Activated B cell treated with CpG ODN at 0.5 μM for 24 hours (primary cell): ENCODE data around the gene SAMD14. TPM values are rescaled to one million over a fixed set of nuclear protein-coding genes. Genes with fewer than 3 reads are reported as not detected.
"Not testable (repeated sequence)": the region's sequence is repeated elsewhere in the genome, so short reads cannot be mapped to it uniquely, and the experiment has no call there.

ENCODE experiments used
- ATAC-seq: fragments of 200-7000 bp; cut with Tn5 transposase; one replicate; pipeline ENCODE4 v1.10.0; 2021; ENCODE audit warnings: low read depth, mild to moderate bottlenecking, moderate library complexity
- CTCF ChIA-PET: fragments of 350-600 bp; sonication (Branson Sonifier 250); formaldehyde crosslinking; loops from one replicate; lab custom pipeline; 2021; ENCODE audit warnings: antibody characterized with exemption; lab: Charles Lee
- POLR2A ChIA-PET: fragments of 350-600 bp; sonication (Branson Sonifier 250); formaldehyde crosslinking; loops from one replicate; lab custom pipeline; 2021; ENCODE audit warnings: antibody characterized with exemption; lab: Charles Lee
- DNase-seq: peaks from one replicate; pipeline ENCODE4 v3.0.0; 2022
- H3K27ac Mint-ChIP-seq: one replicate; pipeline ENCODE4 v1.8.0; 2020; ENCODE audit warnings: mixed read lengths
- H3K27me3 Mint-ChIP-seq: one replicate; pipeline ENCODE4 v1.8.0; 2021; ENCODE audit warnings: mixed read lengths
- H3K36me3 Mint-ChIP-seq: one replicate; pipeline ENCODE4 v1.8.0; 2021; ENCODE audit warnings: low read depth, mixed read lengths
- H3K4me1 Mint-ChIP-seq: one replicate; pipeline ENCODE4 v1.8.0; 2021; ENCODE audit warnings: mixed read lengths
- H3K4me3 Mint-ChIP-seq: one replicate; pipeline ENCODE4 v1.8.0; 2020; ENCODE audit warnings: mild to moderate bottlenecking, mixed read lengths
- H3K9me3 Mint-ChIP-seq: one replicate; pipeline ENCODE4 v1.8.0; 2020; ENCODE audit warnings: mixed read lengths
- intact Hi-C: fragments of 100-400 bp; cut with micrococcal nuclease; formaldehyde crosslinking; loops from one replicate; pipeline ENCODE4 v1.15.1; 2024
- total RNA-seq: library from RNA; stranded (reverse); gene quantifications from 2 replicates; pipeline ENCODE4 v1.2.3, GENCODE V29; 2022
- TF ChIP-seq, protein P1 (sequence below): fragments of 200-600 bp; IDR thresholded peaks from one replicate; pipeline ENCODE4 v1.8.0; 2022; ENCODE audit warnings: antibody characterized with exemption, mild to moderate bottlenecking

The SAMD14 gene
- total RNA-seq, 1 donor from 2014 or later = 4.7 TPM

DNA sequence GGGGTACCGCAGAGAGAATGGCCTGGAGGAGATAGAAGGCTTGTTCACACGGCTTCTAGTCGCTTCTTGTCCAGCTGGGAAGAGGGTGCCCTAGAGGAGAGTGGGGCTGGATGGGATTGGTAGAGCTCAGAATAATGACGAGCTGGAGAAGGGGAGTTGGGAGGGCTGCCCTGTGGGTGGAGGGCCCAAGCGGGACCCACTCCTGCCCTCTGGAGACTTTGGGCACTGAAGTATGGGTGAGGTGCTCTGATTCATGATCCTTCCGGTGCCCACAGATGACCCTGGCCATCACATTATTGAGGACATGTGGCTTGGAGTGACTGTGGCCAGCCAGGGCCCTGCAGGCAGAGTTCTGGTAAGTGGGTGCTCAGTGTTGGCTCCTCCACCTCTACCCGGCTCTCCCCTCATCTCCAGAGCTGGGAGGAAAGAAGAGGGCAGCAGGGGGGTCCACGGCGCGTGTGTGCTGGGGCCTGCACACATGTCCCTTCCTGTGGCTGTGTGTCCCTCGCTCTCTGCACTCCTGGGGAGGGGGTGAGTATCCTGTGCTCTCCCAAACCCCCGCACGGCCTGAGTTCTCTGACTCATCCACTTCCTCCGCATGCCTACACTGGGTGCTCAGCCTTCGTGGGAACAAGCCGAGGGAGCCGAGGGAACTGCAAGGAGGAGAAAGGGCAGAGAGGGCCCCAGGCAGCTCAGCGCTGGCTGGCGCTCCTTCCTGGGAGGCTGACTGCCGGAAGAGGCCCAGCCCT is 65.5 kb downstream of the SAMD14 start:
- intact Hi-C loops = no loop called here
- POLR2A ChIA-PET = no interaction called here
- CTCF ChIA-PET = no interaction called here
- TF ChIP-seq, protein P1, sequence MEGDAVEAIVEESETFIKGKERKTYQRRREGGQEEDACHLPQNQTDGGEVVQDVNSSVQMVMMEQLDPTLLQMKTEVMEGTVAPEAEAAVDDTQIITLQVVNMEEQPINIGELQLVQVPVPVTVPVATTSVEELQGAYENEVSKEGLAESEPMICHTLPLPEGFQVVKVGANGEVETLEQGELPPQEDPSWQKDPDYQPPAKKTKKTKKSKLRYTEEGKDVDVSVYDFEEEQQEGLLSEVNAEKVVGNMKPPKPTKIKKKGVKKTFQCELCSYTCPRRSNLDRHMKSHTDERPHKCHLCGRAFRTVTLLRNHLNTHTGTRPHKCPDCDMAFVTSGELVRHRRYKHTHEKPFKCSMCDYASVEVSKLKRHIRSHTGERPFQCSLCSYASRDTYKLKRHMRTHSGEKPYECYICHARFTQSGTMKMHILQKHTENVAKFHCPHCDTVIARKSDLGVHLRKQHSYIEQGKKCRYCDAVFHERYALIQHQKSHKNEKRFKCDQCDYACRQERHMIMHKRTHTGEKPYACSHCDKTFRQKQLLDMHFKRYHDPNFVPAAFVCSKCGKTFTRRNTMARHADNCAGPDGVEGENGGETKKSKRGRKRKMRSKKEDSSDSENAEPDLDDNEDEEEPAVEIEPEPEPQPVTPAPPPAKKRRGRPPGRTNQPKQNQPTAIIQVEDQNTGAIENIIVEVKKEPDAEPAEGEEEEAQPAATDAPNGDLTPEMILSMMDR = no peak
- no peak for ATAC-seq
- no peaks in the 10 kb centered on the region for H3K4me1 Mint-ChIP-seq
- H3K9me3 Mint-ChIP-seq = no peaks in the 10 kb centered on the region
- H3K4me3 Mint-ChIP-seq = no peak overlapping the region
- H3K27ac Mint-ChIP-seq = no peak overlapping the region
- H3K36me3 Mint-ChIP-seq = peaks cover 3% of the 10 kb centered on the region
- DNase-seq = no peak
- H3K27me3 Mint-ChIP-seq = peaks cover 5% of the 10 kb centered on the region

GRCh38 chr17:50063561-50064252 is 66.3 kb downstream of the SAMD14 start:
- TF ChIP-seq, protein P1 = no peak
- Mint-ChIP-seq H3K9me3 (no peaks in the 10 kb centered on the region), H3K4me1 (no peaks in the 10 kb centered on the region), H3K36me3 (peaks cover 3% of the 10 kb centered on the region), H3K27me3 (peaks cover 8% of the 10 kb centered on the region), H3K27ac (no peak overlapping the region), H3K4me3 (no peak overlapping the region)
- CTCF ChIA-PET = no interaction called here
- DNase-seq (no peak), ATAC-seq (no peak)
- POLR2A ChIA-PET = no interaction called here
- intact Hi-C loops = no loop called here

DNA sequence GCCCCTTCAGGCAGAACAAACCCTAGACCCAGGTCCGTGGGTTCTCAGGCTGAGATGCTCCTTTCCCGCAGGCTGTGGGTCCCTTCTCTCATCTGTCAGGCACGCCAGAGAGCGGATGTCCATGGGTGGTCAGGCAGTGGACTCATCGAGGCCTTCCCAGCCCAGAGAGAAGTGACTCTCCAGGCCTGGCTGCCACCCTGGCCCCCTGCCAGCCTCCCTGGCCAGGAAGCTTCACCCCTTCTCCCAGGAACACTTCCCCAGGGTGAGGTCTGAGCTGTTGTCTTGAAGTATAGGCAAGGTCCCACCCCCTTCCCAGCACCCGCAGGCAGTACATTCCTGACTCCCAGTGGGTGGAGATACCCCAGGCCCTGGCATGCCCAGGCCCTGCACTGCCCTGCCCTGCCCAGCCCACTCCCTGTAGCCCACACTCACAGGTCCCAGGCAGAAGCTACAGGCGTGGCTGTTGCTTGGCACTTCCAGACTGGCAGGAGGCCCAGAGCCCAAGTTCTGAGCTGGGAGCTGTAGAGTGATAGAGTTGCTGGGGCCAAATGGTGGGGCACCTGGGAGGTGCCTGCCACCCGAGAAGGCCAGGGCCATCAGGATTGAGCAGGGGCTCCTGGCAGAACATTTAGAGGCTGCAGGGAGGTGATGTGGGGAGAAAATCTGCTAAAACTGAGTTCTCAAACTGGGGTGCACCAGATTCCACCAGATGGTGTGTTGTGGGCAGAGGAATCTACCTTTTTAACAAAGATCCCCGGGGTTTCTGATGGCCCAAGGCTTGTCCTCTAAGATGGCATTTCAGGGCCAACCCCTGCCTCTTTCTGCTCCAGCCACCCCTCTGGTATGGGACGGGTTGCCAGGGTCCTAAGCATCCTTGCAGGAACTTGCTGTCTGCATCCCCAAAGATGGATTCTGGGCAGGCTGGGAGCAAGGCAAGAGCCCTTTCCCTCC is 67.4 kb downstream of the SAMD14 start:
- no peak overlapping the region for H3K27ac Mint-ChIP-seq
- ATAC-seq (no peak), DNase-seq (no peak)
- no peak overlapping the region for H3K4me3 Mint-ChIP-seq
- H3K4me1 Mint-ChIP-seq = peaks cover 5% of the 10 kb centered on the region
- H3K36me3 Mint-ChIP-seq = peaks cover 3% of the 10 kb centered on the region
- ChIA-PET POLR2A (no interaction called here), CTCF (interaction anchor here (1.0 kb wide), 1 partner anchor 32 kb away, joined by 3 read pairs; the partner anchor contains the start of gene PDK2)
- peaks cover 18% of the 10 kb centered on the region for H3K27me3 Mint-ChIP-seq
- intact Hi-C loops = no loop called here
- TF ChIP-seq, protein P1 = no peak
- no peaks in the 10 kb centered on the region for H3K9me3 Mint-ChIP-seq

DNA sequence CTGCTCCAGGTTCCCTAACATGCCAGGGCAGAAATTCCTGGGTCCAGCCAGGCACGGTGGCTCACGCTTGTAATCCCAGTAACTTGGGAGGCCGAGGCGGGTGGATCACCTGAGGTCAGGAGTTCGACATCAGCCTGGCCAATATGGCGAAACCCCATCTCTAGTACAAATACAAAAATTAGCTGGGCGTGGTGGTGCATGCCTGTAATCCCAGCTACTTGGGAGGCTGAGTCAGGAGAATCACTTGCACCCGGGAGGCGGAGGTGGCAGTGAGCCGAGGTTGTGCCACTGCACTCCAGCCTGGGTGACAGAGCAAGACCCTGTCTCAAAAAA is 68.3 kb downstream of the SAMD14 start:
- H3K27ac Mint-ChIP-seq, H3K9me3 Mint-ChIP-seq, H3K36me3 Mint-ChIP-seq, DNase-seq, intact Hi-C loops, POLR2A ChIA-PET, H3K4me3 Mint-ChIP-seq, ATAC-seq: not testable (repeated sequence)
- CTCF ChIA-PET = interaction anchor here (1.0 kb wide), 1 partner anchor 33 kb away, joined by 3 read pairs; the partner anchor contains the start of gene PDK2
- Mint-ChIP-seq H3K4me1 (peaks cover 11% of the 10 kb centered on the region), H3K27me3 (peaks cover 18% of the 10 kb centered on the region)

GRCh38 chr17:50060951-50061712 is 68.8 kb downstream of the SAMD14 start:
- ChIA-PET POLR2A (no interaction called here), CTCF (interaction anchor here (1.0 to 1.1 kb wide), 2 partner anchors 26 to 34 kb away, joined by 3 to 5 read pairs; partner anchors contain the start of gene PDK2)
- no peak overlapping the region for H3K4me3 Mint-ChIP-seq
- peaks cover 18% of the 10 kb centered on the region for H3K27me3 Mint-ChIP-seq
- intact Hi-C loops = no loop called here
- no peak for DNase-seq
- peaks cover 14% of the 10 kb centered on the region for H3K4me1 Mint-ChIP-seq
- peaks cover 3% of the 10 kb centered on the region for H3K36me3 Mint-ChIP-seq
- H3K9me3 Mint-ChIP-seq = no peaks in the 10 kb centered on the region
- TF ChIP-seq, protein P1 = no peak
- H3K27ac Mint-ChIP-seq = no peak overlapping the region
- no peak for ATAC-seq
